Effector memory CD8-positive, alpha-beta T cell (primary cell): ENCODE measurements around the gene CHP1.
"Not testable (repeated sequence)": the region's sequence is repeated elsewhere in the genome, so short reads cannot be mapped to it uniquely, and the experiment has no call there.

Experiments
- ATAC-seq: fragments of 150-1000 bp; cut with Tn5 transposase; replicated peaks from 2 replicates; pipeline ENCODE4 v1.10.0; 2021; ENCODE audit warnings: mild to moderate bottlenecking, moderate library complexity
- DNase-seq, 3 experiments: peaks; one replicate each; pipeline ENCODE4 v3.0.0; 2021
- H3K27ac Mint-ChIP-seq, 2 donors: one replicate each; pipeline ENCODE4 v1.8.0; 2022; ENCODE audit warnings: mild to moderate bottlenecking in 2 of 2, mixed read lengths in 2 of 2, moderate library complexity in 2 of 2
- H3K27me3 Mint-ChIP-seq, 2 donors: one replicate each; pipeline ENCODE4 v1.8.0; 2022; ENCODE audit warnings: mixed read lengths in 2 of 2
- H3K36me3 Mint-ChIP-seq: one replicate; pipeline ENCODE4 v1.8.0; 2022; ENCODE audit warnings: mild to moderate bottlenecking, moderate library complexity, mixed read lengths; ENCODE audit not compliant: insufficient read depth
- H3K4me1 Mint-ChIP-seq, 2 donors: one replicate each; pipeline ENCODE4 v1.8.0; 2022; ENCODE audit warnings: low read depth in 2 of 2, mixed read lengths in 2 of 2
- H3K4me3 Mint-ChIP-seq, 2 donors: one replicate each; pipeline ENCODE4 v1.8.0; 2022; ENCODE audit warnings: mild to moderate bottlenecking in 2 of 2, mixed read lengths in 2 of 2, moderate library complexity in 2 of 2
- H3K9me3 Mint-ChIP-seq, 2 donors: one replicate each; pipeline ENCODE4 v1.8.0; 2022; ENCODE audit warnings: mixed read lengths in 2 of 2

The CHP1 gene

DNA sequence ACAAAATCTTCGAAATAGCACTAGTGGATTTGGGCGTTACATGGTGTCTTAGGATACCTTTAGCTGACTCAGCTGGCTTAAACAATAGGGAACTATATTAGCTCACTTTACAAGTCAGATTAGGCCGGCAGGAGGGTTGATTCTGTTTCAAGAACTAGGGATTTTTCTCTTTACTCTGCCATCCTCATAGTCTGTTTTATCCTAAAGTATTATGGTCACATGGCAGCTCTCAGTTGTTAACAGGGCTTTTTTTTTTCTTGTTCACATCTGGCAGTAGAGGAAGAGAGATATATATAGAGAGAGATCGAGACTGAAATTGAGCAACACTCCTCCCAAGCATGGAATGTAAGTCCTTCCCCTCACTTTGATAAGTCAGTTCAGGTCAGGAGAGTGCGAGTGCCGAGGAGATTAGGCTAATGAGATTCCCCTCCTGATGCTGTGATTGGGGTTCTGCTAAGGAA lies 32.9 kb downstream of the CHP1 start:
- no peak overlapping the region for H3K27ac Mint-ChIP-seq
- no peak for DNase-seq
- no peak overlapping the region for H3K4me3 Mint-ChIP-seq
- no peaks in the 10 kb centered on the region for H3K4me1 Mint-ChIP-seq
- H3K9me3 Mint-ChIP-seq = no peaks in the 10 kb centered on the region
- H3K36me3 Mint-ChIP-seq = peaks cover 43% of the 10 kb centered on the region
- no peak for ATAC-seq
- H3K27me3 Mint-ChIP-seq = no peaks in the 10 kb centered on the region

GRCh38 chr15:41269887-41270286 lies 38.8 kb downstream of the CHP1 start:
- H3K36me3 Mint-ChIP-seq = peaks cover 37% of the 10 kb centered on the region

DNA sequence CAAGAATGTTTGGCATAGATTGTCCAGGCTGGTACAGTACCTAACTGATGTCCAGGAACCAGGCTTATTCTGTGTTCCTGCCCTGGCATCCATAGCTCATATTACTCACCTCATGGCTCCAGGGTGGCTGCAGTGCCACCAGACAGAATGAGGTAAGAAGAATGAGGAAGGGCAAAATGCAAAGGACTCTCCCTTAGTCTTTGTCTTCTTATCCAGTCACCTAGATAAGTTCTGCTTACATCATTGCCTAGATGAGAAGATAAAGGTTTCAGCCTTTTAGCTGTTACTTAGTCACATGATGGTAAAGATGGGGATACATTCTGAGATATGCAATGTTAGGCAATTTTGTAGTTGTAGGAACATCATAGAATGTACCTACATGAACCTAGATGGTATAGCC lies 45.8 kb downstream of the CHP1 start:
- Mint-ChIP-seq H3K9me3 (no peaks in the 10 kb centered on the region), H3K4me3 (no peak overlapping the region), H3K27me3 (no peaks in the 10 kb centered on the region), H3K4me1 (no peaks in the 10 kb centered on the region), H3K27ac (no peak overlapping the region), H3K36me3 (peaks cover 27% of the 10 kb centered on the region)
- ATAC-seq = no peak
- DNase-seq = no peak

More at GRCh38 chr15:41269887-41270286, 38.8 kb downstream of the CHP1 start:
- H3K27me3 Mint-ChIP-seq = no peaks in the 10 kb centered on the region
- no peaks in the 10 kb centered on the region for H3K4me1 Mint-ChIP-seq
- H3K27ac Mint-ChIP-seq = no peak overlapping the region
- ATAC-seq (no peak), DNase-seq (no peak)
- no peaks in the 10 kb centered on the region for H3K9me3 Mint-ChIP-seq
- no peak overlapping the region for H3K4me3 Mint-ChIP-seq

- Mint-ChIP-seq H3K27ac (no peak overlapping the region), H3K27me3 (no peaks in the 10 kb centered on the region), H3K4me1 (peaks cover 7 to 10% of the 10 kb centered on the region in 2 donors), H3K36me3 (peaks cover 31% of the 10 kb centered on the region), H3K9me3 (no peaks in the 10 kb centered on the region), H3K4me3 (no peak overlapping the region)
- DNase-seq (no peak), ATAC-seq (no peak)
These were observed 47.3 kb downstream of the CHP1 start for GRCh38 chr15:41278319-41278718.

DNA sequence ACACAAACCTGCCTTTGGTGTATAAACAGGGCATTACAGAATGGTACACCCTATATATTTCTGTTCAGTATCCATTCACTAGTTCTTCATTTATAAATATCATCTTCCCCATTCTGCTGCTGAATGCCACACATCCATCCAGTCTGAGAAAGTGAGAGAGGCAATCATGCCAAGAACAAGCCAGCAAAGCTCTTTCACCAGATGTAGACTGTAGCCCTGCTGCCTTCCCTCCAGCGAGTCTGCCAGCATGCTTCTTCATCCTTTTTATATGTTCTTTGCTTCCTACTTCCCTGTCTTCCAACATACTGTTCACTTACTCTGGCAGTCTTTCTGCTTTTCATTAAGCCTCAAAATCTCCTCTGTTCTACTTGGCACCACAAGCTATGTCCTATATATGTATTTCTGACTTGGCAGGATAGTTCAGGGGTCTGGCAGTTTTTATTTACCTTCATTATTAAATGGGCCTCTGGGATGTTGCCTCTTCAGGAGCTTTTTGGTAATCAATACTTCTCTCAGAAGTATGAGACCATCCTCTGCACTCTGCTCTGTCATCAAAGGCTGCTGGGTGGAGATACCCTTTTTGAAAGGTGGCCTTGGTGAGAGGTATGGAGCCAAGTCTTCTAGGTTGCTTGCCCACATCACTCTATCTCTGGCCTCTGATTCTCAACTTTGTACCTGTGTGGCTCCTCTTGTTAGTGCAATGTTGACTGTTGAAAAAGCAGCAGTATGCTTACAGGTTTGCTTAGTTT lies 48.6 kb downstream of the CHP1 start:
- DNase-seq = no peak
- peak overlapping the region in 1 of 2 donors; percentile 13 for H3K27ac Mint-ChIP-seq
- H3K4me3 Mint-ChIP-seq = no peak overlapping the region
- peaks cover 37% of the 10 kb centered on the region for H3K36me3 Mint-ChIP-seq
- no peaks in the 10 kb centered on the region for H3K27me3 Mint-ChIP-seq
- H3K9me3 Mint-ChIP-seq = no peaks in the 10 kb centered on the region
- peaks cover 10 to 17% of the 10 kb centered on the region in 2 donors for H3K4me1 Mint-ChIP-seq
- ATAC-seq = no peak

- peaks cover 38% of the 10 kb centered on the region for H3K36me3 Mint-ChIP-seq
- no peak overlapping the region for H3K4me3 Mint-ChIP-seq
- peaks cover 18 to 26% of the 10 kb centered on the region in 2 donors for H3K4me1 Mint-ChIP-seq
- no peak overlapping the region for H3K27ac Mint-ChIP-seq
- H3K27me3 Mint-ChIP-seq = no peaks in the 10 kb centered on the region
- no peaks in the 10 kb centered on the region for H3K9me3 Mint-ChIP-seq
- no peak for DNase-seq
- no peak for ATAC-seq
These were observed 50.2 kb downstream of the CHP1 start for GRCh38 chr15:41281236-41281635.

DNA sequence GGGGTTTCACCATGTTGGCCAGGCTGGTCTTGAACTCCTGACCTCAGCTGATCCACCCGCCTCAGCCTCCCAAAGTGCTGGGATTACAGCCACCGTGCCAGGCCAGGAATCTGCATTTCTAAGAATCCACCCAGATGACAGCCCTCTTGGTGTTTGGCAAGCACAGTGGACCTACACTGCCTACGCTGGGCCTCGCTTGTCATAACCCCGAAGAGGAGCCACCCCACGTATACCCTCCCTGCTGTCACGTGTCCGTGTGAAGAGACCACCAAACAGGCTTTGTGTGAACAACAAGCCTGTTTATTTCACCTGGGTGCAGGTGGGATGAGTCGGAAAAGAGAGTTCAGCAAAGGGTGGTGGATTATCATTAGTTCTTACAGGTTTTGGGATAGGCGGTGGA lies 51.4 kb downstream of the CHP1 start:
- not testable (repeated sequence) for H3K27me3 Mint-ChIP-seq, H3K9me3 Mint-ChIP-seq, DNase-seq, ATAC-seq
- Mint-ChIP-seq H3K27ac (peak overlapping the region; percentile 98 to 100), H3K36me3 (peaks cover 48% of the 10 kb centered on the region), H3K4me3 (peak overlapping the region; percentile 94 to 98), H3K4me1 (peaks cover 19 to 29% of the 10 kb centered on the region in 2 donors)

DNA sequence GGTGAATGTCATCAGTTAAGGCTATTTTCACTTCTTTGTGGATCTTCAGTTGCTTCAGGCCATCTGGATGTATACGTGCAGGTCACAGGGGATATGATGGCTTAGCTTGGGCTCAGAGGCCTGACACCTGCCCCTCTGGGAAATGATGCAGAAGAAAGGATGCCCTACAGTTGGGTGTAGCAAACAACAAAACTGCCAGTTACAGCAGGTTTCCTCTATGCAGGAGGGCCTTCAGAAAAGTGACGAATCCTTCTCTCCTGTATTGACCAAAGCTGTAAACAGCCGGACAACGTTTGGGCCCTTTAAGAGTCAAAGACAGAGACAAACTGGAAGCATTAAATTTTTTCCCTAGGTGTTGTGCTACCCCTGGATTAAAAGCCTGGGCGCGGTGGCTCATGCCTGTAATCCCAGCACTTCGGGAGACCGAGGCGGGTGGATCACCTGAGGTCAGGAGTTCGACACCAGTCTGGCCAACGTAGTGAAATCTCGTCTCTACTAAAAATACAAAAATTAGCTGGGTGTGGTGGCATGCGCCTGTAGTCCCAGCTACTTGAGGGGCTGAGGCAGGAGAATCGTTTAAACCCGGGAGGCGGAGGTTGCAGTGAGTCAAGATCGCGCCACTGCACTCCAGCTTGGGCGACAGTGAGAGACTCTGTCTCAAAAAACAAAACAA lies 52.0 kb downstream of the CHP1 start:
- Mint-ChIP-seq H3K27ac (peak overlapping the region; percentile 98 to 100), H3K4me3 (peak overlapping the region; percentile 94 to 98), H3K4me1 (peaks cover 20 to 30% of the 10 kb centered on the region in 2 donors), H3K36me3 (peaks cover 50% of the 10 kb centered on the region)
- H3K9me3 Mint-ChIP-seq, ATAC-seq, H3K27me3 Mint-ChIP-seq: not testable (repeated sequence)
- DNase-seq = peak in 1 of 3 experiments; percentile 3

DNA sequence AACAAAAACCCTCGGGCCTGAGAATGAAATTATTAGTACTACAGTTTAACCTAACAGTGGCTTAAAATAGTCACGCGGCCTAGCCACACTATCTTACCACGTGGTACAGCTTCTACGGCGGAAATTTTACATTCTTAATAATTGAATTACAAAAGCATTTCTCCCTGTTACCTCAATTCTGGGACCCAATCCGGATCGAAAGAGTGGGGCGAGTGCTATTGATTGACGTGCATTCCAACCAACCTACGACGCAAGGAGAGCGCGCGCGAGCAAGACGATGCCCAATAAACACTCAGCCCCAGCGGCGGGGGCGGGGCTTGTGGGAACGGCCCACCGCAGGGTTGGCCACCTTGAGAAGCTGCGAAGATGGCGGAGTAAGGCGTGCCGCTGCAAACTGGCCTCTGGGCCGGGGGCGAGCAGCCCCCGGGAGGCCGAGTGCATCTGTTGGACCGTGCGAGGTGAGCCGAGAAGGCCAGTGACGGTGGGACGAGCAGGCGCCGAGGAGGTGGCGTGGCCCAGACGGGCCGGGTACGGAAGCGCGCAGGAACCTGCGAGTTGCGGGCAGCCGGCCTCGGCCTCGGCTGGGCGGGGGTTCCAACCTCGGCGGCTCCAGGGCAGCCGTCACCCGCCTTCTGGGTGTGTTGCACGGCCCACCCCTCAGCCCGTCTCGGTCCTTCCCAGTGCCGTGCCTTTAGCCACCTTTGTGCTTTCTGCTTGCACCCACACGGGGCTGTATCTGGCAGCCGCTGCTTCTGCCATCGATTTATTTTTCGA lies 52.8 kb downstream of the CHP1 start:
- ATAC-seq (peak; percentile 91), DNase-seq (peak; percentile 96 to 98 (median 97))
- no peaks in the 10 kb centered on the region for H3K27me3 Mint-ChIP-seq
- peak overlapping the region; percentile 98 to 100 for H3K27ac Mint-ChIP-seq
- H3K9me3 Mint-ChIP-seq = no peaks in the 10 kb centered on the region
- peaks cover 56% of the 10 kb centered on the region for H3K36me3 Mint-ChIP-seq
- peaks cover 25 to 34% of the 10 kb centered on the region in 2 donors for H3K4me1 Mint-ChIP-seq
- peak overlapping the region; percentile 94 to 98 for H3K4me3 Mint-ChIP-seq

DNA sequence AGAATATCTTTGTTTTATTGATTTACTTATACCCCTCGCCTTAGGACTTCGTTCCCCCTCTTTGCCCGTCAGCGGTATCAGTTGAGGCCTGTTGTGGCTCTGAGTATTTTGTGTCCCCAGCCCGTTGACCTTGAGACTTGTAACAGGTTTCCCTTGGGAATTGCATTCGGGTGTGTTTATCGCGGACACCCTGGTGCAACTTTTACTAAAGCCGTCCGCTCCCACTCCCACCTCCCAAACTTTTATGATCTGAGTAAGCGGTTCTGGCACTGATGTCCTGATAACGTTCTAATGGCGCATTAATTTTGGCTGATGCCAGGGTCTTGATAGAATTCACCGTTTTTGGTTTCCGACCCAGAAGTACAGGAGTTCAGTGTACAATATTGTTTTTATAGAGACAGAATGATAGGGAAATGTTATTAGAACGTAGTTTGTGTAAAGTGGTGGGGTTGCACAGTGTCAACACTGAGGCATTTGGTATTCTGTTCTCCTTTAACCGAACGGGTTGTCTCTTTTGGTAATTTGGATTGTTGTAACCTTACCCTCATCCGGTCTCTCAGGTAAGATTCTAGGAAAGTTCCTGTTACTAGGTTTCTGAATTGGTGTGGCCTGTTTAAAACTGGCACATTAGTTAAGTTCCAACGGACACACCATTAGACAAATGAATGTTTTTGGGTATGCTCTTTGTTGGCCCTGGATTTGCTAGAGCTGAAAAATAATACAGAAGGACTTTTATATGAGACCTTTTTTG lies 53.5 kb downstream of the CHP1 start:
- ATAC-seq = no peak
- Mint-ChIP-seq H3K4me3 (peak overlapping the region; percentile 94 to 98), H3K27ac (peak overlapping the region; percentile 98 to 100), H3K9me3 (no peaks in the 10 kb centered on the region), H3K4me1 (peaks cover 25 to 34% of the 10 kb centered on the region in 2 donors), H3K27me3 (no peaks in the 10 kb centered on the region), H3K36me3 (peaks cover 56% of the 10 kb centered on the region)
- no peak for DNase-seq

- peaks cover 56% of the 10 kb centered on the region for H3K36me3 Mint-ChIP-seq
These were observed 54.2 kb downstream of the CHP1 start for GRCh38 chr15:41285285-41285684.

GRCh38 chr15:41286665-41287333 lies 55.7 kb downstream of the CHP1 start:
- DNase-seq (no peak), ATAC-seq (no peak)
- Mint-ChIP-seq H3K27me3 (no peaks in the 10 kb centered on the region), H3K4me3 (peak overlapping the region in 1 of 2 donors; percentile 57), H3K4me1 (peaks cover 25 to 34% of the 10 kb centered on the region in 2 donors), H3K36me3 (peaks cover 62% of the 10 kb centered on the region), H3K9me3 (no peaks in the 10 kb centered on the region), H3K27ac (no peak overlapping the region)

More at GRCh38 chr15:41285285-41285684, 54.2 kb downstream of the CHP1 start:
- ATAC-seq (no peak), DNase-seq (no peak)
- H3K9me3 Mint-ChIP-seq = no peaks in the 10 kb centered on the region
- peaks cover 25 to 34% of the 10 kb centered on the region in 2 donors for H3K4me1 Mint-ChIP-seq
- no peaks in the 10 kb centered on the region for H3K27me3 Mint-ChIP-seq
- H3K4me3 Mint-ChIP-seq = peak overlapping the region; percentile 94 to 98
- peak overlapping the region; percentile 98 to 100 for H3K27ac Mint-ChIP-seq
